Transverse colon (tissue), 4 donors: ENCODE data around the gene DOCK3.

ENCODE experiments used
- CTCF ChIP-seq, 5 experiments: fragments of 200-600 bp in 3 of 5; fragments of 450-650 bp in 2 of 5; sonication (generic) in 3 of 5; IDR thresholded peaks; 1 replicate in 2 of 5; 2 replicates in 3 of 5; pipeline ENCODE4 v1.5.1; 2016 to 2017; ENCODE audit warnings: antibody characterized with exemption in 5 of 5, inconsistent platforms in 3 of 5, mild to moderate bottlenecking in 2 of 5, moderate library complexity in 1 of 5
- EP300 ChIP-seq: sonication (generic); formaldehyde crosslinking; IDR thresholded peaks from one replicate; pipeline ENCODE4 v1.6.1; 2017; ENCODE audit warnings: antibody characterized with exemption, low read depth
- POLR2A ChIP-seq: fragments of 450-650 bp; IDR thresholded peaks from one replicate; pipeline ENCODE4 v1.6.1; 2016; ENCODE audit warnings: antibody characterized with exemption, mild to moderate bottlenecking, moderate library complexity
- POLR2AphosphoS5 ChIP-seq, 3 donors: sonication (generic); formaldehyde crosslinking; IDR thresholded peaks; one replicate each; pipeline ENCODE4 v1.6.1; 2016; ENCODE audit warnings: antibody characterized with exemption in 3 of 3

GRCh38 chr3:51156147-51156546 lies 481.4 kb downstream of the DOCK3 start:
- TF ChIP-seq CTCF (IDR thresholded peaks at IDR 0.05) (no peak), POLR2AphosphoS5 (IDR thresholded peaks at IDR 0.05) (no peak), EP300 (no peak), POLR2A (no peak)
